ENCODE measurements around the gene CDH23.

GRCh38 chr10:71842422-71842821 is 445.7 kb downstream of the CDH23 start:
- no peak for TF ChIP-seq CTCF (conservative IDR thresholded peaks at IDR 0.05 in 1 of 2, IDR thresholded peaks at IDR 0.05 in 1 of 2; ENCODE audit: extremely low read depth in 1 of 2, insufficient read depth in 1 of 2, low read depth in 1 of 2, low read length in 2 of 2)
- no peak for TF ChIP-seq EZH2 (IDR thresholded peaks at IDR 0.05; ENCODE audit: borderline replicate concordance, low read length)
